ELR (cell line): ENCODE results near the gene TMEM14C.

Experiments used
- DNase-seq: peaks from one replicate; pipeline ENCODE4 v3.0.0-alpha.2; 2015; ENCODE audit warnings: low read depth

TMEM14C gene

DNA sequence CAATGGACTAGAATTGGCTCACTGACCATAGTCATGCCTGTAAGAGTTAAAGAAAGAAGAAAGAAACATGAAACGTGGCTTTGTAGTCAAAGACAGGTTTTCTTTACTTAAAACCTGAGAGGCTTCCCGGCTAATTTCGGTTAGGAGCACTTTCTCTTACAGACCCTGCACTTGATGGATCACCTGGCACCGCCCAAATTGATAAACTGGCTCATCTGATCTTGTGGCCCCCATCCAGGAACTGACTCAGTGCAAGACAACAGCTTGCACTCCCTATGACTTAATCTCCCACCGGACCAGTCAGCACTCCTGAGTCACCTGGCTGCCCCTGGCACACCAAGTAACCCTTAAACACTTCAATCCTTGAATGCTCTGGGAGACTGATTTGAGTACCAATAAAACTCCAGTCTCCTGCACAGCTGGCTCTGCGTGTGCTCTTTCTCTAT, 37.0 kb downstream of the TMEM14C start:
- DNase-seq: peak; percentile 97

DNA sequence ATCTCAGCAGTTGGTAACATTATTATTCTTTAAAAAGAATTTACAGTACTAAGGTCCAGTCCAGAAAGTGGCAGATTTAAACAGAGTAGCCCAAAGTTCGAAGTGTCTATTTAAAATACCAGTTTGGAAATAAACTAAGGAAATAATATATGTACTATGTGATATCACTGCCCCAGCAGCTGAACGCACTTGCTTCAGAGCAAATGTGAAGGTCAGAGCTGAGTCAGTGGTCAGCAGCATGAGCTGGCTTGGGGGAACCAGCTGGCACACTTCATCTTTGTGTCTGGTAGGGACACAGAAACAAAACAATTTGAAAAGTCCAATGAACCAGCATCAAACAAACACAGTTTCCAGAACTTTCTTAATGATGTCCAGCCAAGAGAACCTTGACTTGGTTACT, 40.1 kb downstream of the TMEM14C start:
- DNase-seq: peak; percentile 75

DNA sequence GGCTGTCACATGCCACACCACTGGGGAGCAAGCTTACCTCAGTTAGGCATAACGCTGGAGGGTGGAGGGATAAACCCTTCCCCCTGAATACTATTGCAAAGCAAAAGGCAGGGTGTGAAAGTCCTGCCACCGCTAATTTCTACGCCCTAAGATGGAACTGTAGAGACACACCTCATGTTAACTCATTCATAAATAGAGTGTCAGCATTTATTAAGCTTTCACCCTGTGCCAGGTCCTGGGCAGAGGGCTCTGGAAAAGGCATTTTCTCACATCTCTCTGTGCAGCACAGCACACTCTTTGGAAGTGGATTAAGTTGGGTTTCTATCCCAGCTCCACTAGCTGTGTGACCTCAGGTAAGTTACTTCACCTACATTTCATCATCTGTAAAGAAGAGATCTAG, 46.5 kb downstream of the TMEM14C start:
- no peak for DNase-seq

DNA sequence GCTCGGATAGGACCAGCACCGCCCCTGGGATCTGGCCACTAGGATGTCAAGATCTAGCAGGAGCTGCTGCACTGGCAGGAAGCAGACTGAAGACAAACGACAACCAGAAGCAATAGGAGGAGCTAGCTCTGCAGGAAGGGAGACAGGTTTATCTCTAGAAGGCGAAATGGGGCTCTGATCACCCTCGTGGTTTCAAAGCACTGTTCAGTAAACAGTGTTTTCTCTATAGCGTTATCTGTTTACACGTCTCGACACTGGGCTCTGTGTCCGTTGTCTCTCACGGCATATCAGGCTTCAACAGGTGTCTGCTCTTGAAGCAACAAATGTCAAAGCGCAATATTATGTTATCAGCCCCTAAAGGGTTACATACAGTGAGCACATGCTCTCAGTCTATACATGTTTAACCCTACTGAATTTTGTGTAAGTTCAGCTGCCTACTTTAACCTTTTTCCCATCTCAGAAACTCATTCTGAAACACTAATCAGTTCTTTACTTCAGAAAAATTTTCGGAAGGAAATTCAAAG, 48.6 kb downstream of the TMEM14C start:
- DNase-seq: no peak

DNA sequence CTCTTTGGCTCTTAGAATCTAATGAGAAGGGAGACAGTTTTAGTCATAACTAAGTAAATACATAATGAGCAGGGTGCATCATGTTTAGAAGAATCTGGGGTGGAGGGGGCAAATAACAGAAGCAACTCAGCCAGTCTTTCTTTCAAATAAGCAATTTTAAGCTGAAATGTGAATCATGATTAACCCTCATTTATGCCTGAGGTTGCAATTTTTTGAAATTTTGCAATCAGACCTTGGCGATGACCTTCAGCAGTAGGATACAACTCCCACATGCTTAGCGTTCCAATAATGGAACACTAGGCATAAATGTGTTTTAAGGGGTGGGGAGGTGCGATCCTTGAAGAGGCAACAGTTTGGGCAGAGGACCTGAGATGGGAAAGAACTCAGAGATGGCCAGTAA, 55.4 kb downstream of the TMEM14C start:
- DNase-seq: no peak

DNA sequence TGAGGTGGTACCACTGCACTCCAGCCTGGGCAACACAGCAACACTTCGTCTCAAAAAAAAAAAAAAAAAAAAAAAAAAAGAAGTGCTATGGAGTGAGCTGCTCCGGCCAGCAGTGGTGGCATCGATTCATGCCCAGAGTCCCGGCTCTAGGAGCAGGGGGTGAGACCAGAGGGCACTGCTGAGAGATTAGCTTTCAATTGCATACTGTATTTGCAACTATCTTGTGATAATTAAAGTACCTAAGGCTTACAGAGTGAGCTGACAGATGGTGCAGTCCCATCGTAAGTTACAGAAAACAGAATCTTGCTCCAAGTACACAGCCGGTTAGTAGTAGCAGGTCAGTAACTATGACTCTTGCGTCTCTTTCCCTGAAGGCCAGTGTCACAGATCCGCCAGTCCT, 56.2 kb downstream of the TMEM14C start:
- DNase-seq: no peak
